Endothelial cell of umbilical vein (primary cell): Measurements from ENCODE around the gene ITPKC.

Source experiments
- EZH2 ChIP-seq: IDR thresholded peaks from 2 replicates; pipeline ENCODE4 v1.6.1; 2012; ENCODE audit warnings: borderline replicate concordance, low read depth, mild to moderate bottlenecking, moderate library complexity, low read length, inconsistent platforms; ENCODE audit not compliant: severe bottlenecking
- POLR2A ChIP-seq: IDR thresholded peaks from 2 replicates; pipeline ENCODE4 v1.6.1; 2012; ENCODE audit warnings: low read depth, mild to moderate bottlenecking, control low read depth, low read length
- TF ChIP-seq, protein P1 (sequence below), 2 donors: IDR thresholded peaks; 1 replicate in 1 of 2; 2 replicates in 1 of 2; pipeline ENCODE4 v1.5.1; 2011; ENCODE audit warnings: low read length in 2 of 2, mild to moderate bottlenecking in 2 of 2, moderate library complexity in 2 of 2, control low read depth in 1 of 2, inconsistent platforms in 1 of 2, low read depth in 1 of 2; ENCODE audit not compliant: insufficient read depth in 1 of 2; ENCODE audit errors: extremely low read depth in 1 of 2

DNA sequence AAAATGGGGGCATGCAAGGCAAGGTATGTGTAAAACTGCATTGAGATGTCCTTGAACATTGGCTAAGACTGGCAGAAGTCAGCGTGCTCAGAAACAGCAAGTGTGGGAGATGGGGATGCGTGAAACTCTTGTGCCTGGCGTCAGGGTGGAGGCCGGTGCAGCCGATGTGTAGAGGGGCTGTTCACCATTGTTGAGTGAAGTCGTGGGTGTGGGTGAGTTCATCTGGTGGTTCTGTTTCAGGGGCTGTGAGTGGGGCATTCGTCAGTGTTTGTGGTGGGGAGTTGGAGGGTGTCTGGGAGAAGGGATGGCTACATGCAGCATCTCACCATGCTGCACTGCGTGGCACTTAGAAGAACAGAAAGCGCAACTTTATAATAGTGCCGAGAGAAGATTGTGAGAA is 47.1 kb downstream of the ITPKC start:
- TF ChIP-seq, protein P1, sequence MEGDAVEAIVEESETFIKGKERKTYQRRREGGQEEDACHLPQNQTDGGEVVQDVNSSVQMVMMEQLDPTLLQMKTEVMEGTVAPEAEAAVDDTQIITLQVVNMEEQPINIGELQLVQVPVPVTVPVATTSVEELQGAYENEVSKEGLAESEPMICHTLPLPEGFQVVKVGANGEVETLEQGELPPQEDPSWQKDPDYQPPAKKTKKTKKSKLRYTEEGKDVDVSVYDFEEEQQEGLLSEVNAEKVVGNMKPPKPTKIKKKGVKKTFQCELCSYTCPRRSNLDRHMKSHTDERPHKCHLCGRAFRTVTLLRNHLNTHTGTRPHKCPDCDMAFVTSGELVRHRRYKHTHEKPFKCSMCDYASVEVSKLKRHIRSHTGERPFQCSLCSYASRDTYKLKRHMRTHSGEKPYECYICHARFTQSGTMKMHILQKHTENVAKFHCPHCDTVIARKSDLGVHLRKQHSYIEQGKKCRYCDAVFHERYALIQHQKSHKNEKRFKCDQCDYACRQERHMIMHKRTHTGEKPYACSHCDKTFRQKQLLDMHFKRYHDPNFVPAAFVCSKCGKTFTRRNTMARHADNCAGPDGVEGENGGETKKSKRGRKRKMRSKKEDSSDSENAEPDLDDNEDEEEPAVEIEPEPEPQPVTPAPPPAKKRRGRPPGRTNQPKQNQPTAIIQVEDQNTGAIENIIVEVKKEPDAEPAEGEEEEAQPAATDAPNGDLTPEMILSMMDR (IDR thresholded peaks at IDR 0.05; ENCODE audit: extremely low read depth in 1 of 2, insufficient read depth in 1 of 2, low read depth in 1 of 2, low read length in 2 of 2), result no peak
- TF ChIP-seq EZH2, result no peak
- no peak for TF ChIP-seq POLR2A
